ENCODE data around the gene OR51V1. TPM values are rescaled to one million over a fixed set of nuclear protein-coding genes. Genes with fewer than 3 reads are reported as not detected.

Gene OR51V1
- total and polyA plus RNA-seq, 2 of the 4 experiments (the other 2 are of a cell fraction) = not detected

DNA sequence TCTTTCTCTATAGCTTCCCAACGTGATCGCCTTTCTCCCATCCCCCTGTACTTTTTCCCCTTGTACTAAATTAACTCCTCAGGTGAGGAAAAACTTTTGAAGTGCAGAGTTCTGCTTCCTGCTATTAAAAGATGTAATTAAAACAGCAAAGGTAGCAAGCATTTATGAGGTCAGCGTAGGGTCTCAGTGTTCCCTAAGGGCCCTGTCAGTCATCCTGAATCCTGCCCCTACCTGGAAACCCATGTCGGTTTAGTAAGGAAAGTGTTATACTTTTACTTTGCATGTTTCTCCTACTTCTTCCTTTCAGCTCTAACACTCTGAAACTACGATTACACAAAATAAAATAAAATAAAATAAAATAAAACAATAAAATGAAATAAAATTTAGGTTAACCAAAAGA, 27.6 kb upstream of the OR51V1 start:
- BruUV-seq (replicated peaks) = no TSS peak
- H3K56ac ChIP-seq (ENCODE audit: extremely low read depth, insufficient read depth, low read length) = no peak overlapping the region
- H3K4me1 ChIP-seq (ENCODE audit: control insufficient read depth, insufficient read depth, low read length) = no peaks in the 10 kb centered on the region
- no peak overlapping the region for H2BK120ac ChIP-seq (ENCODE audit: low read depth, low read length)
- dilution Hi-C loops (cut with HindIII; ENCODE audit: low sequenced_read_pairs, unreplicated experiment) (no loop called here), intact Hi-C loops (cut with micrococcal nuclease) (no loop called here), in situ Hi-C loops (cut with MboI; ENCODE audit: low sequenced_read_pairs) (no loop called here)
- ChIA-PET CTCF (no interaction called here), POLR2A (ENCODE audit: unreplicated experiment) (no interaction called here)
- no peaks in the 10 kb centered on the region for H3K79me1 ChIP-seq (ENCODE audit: low read depth in 1 of 2, low read length in 2 of 2)
- H3K27ac ChIP-seq (ENCODE audit: insufficient read depth, low read length) = no peak overlapping the region
- WGBS, 2 experiments (ENCODE audit: extremely low coverage in 2 of 2, insufficient read length in 1 of 2) = no CpG with 5 or more reads among the region's 5 CpGs
- no peaks in the 10 kb centered on the region for H3K36me3 ChIP-seq (ENCODE audit: control insufficient read depth, insufficient read depth, low read length)
- H2AK5ac ChIP-seq (ENCODE audit: low read depth, low read length) = no peak overlapping the region
- no peaks in the 10 kb centered on the region for H3K27me3 ChIP-seq (ENCODE audit: control insufficient read depth, insufficient read depth, low read length)
- H4K8ac ChIP-seq (ENCODE audit: low read depth in 2 of 2, low read length in 2 of 2) = no peak overlapping the region
- DNase-seq (no peak), ATAC-seq (ENCODE audit: low read depth) (no peak)
- H3K23ac ChIP-seq (ENCODE audit: low read depth, low read length) = no peak overlapping the region
- H3K9me3 ChIP-seq (ENCODE audit: control insufficient read depth, insufficient read depth, low read length) = no peaks in the 10 kb centered on the region
- H4K5ac ChIP-seq (ENCODE audit: low read depth, low read length) = 0 out of 2 replicates have a peak overlapping the region, but pooled peaks have one; percentile 29
- no peak overlapping the region for H3K4me2 ChIP-seq (ENCODE audit: low read depth, low read length)
- no peak overlapping the region for H2AFZ ChIP-seq (replicated peaks; ENCODE audit: low read length, poor library complexity)
- H2BK20ac ChIP-seq (ENCODE audit: low read depth, low read length) = no peak overlapping the region
- H3K4ac ChIP-seq (ENCODE audit: low read depth, low read length) = no peak overlapping the region
- no peak overlapping the region for H3K4me3 ChIP-seq (ENCODE audit: insufficient read depth, low read depth, low read length)
- H2BK5ac ChIP-seq (ENCODE audit: low read depth, low read length, poor library complexity, severe bottlenecking) = no peak overlapping the region
- H2BK15ac ChIP-seq (ENCODE audit: low read depth, low read length) = no peak overlapping the region
- H4K91ac ChIP-seq (ENCODE audit: insufficient read depth, low read depth, low read length) = no peak overlapping the region
- TF ChIP-seq SMC3 (IDR thresholded peaks at IDR 0.05; ENCODE audit: low read depth, low read length) (no peak), BHLHE40 (IDR thresholded peaks at IDR 0.05; ENCODE audit: low read depth, low read length) (no peak)
- H3K18ac ChIP-seq (ENCODE audit: low read depth, low read length) = peak overlapping the region; percentile 61; the same call in 1 of the 2 replicates
- no peak overlapping the region for H3K14ac ChIP-seq (replicated peaks; ENCODE audit: low read depth, low read length)
- H4K20me1 ChIP-seq (ENCODE audit: insufficient read depth, low read length) = no peaks in the 10 kb centered on the region
- no peak overlapping the region for H3K9ac ChIP-seq (ENCODE audit: low read depth, low read length)
- H3K9me1 ChIP-seq (ENCODE audit: insufficient read depth, low read length) = no peaks in the 10 kb centered on the region
- no peak overlapping the region for H2AK9ac ChIP-seq (replicated peaks; ENCODE audit: low read depth, low read length, poor library complexity)

Measured in IMR-90 (cell line).